Bronchial epithelial cell (primary cell): Measurements from ENCODE around the gene HOXA4. TPM values are rescaled to one million over a fixed set of nuclear protein-coding genes. Genes with fewer than 3 reads are reported as not detected.

Experiments used
- DNase-seq: peaks from one replicate; pipeline ENCODE4 v3.0.0-alpha.2; 2010; ENCODE audit warnings: low read depth
- FAIRE-seq: peaks from 2 replicates; lab custom pipeline; 2011; peaks lifted over from hg19 to GRCh38; lab: Jason Lieb, UNC
- H3K27me3 ChIP-seq: 2 replicates; pipeline ENCODE4 v1.5.1; 2011; ENCODE audit warnings: low read length; ENCODE audit not compliant: control insufficient read depth, insufficient read depth
- H3K36me3 ChIP-seq: 2 replicates; pipeline ENCODE4 v1.5.1; 2011; ENCODE audit warnings: low read length; ENCODE audit not compliant: control insufficient read depth, insufficient read depth
- H3K4me3 ChIP-seq: 2 replicates; pipeline ENCODE4 v1.5.1; 2011; ENCODE audit warnings: mild to moderate bottlenecking, low read depth, low read length, control low read depth
- CTCF ChIP-seq: IDR thresholded peaks from 2 replicates; pipeline ENCODE4 v1.5.1; 2011; ENCODE audit warnings: mild to moderate bottlenecking, moderate library complexity, low read length, control low read depth, inconsistent platforms; ENCODE audit not compliant: insufficient read depth, severe bottlenecking
- total RNA-seq: library from RNA; depleted of rRNA; stranded (reverse); fragments of >200 nt; gene quantifications from 2 replicates; pipeline ENCODE4 v1.2.1, GENCODE V29; 2014

The HOXA4 gene
- total RNA-seq, 1 donor from 2014 or later, result not detected

DNA sequence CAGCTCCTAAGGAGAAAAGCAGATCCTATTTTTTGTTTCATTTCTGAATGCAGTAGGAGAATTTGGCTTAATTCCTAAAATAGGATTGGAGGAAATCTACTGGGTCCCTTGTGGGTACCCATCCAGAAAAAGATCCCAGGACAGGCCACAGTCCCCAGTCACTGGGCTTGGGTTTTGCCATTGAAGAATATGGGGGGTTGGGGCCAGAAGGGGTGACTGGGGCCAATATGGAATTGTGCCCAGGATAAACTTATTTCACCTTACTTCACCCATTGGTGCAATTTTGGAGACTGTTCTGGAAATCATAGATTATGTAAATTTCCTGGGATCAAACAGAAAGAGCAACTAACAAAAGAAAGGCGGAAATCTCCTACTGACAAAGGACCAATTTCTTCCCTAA lies 7.9 kb upstream of the HOXA4 start:
- FAIRE-seq (no peak), DNase-seq (no peak)
- Histone ChIP-seq H3K36me3 (no peaks in the 10 kb centered on the region), H3K27me3 (peaks cover 72% of the 10 kb centered on the region), H3K4me3 (no peak overlapping the region)
- TF ChIP-seq CTCF, result no peak

GRCh38 chr7:27137640-27138315 lies 7.2 kb upstream of the HOXA4 start:
- H3K27me3 ChIP-seq, result peaks cover 68% of the 10 kb centered on the region
- no peak overlapping the region for H3K4me3 ChIP-seq
- DNase-seq (no peak), FAIRE-seq (no peak)
- H3K36me3 ChIP-seq, result no peaks in the 10 kb centered on the region
- no peak for TF ChIP-seq CTCF

DNA sequence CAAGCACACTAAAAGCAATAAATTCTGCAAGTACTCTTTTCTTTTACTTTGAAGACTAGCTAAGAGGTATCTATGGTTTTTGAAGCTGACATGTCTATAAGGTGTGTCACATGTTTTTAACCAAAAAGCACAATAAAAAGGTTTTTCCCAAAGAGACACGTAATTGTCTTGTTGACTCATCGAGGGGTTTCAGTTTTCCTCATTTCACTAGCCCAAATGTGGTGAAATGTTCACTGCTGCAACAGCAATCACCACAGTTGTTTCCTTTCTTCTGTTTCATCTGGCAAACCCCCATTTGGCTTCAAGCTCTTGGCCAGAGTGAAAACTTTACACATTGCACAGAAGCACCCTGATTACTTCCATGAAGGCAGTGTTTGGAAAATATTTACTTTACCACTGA lies 3.8 kb upstream of the HOXA4 start:
- no peak for FAIRE-seq
- no peak for TF ChIP-seq CTCF
- DNase-seq, result no peak
- H3K4me3 ChIP-seq, result no peak overlapping the region
- peaks cover 57% of the 10 kb centered on the region for H3K27me3 ChIP-seq
- H3K36me3 ChIP-seq, result no peaks in the 10 kb centered on the region

GRCh38 chr7:27133409-27134231 lies 3.1 kb upstream of the HOXA4 start:
- Histone ChIP-seq H3K36me3 (no peaks in the 10 kb centered on the region), H3K27me3 (peaks cover 58% of the 10 kb centered on the region), H3K4me3 (no peak overlapping the region)
- DNase-seq (no peak), FAIRE-seq (no peak)
- TF ChIP-seq CTCF, result no peak

GRCh38 chr7:27132978-27133377 lies 2.4 kb upstream of the HOXA4 start:
- no peak for FAIRE-seq
- H3K36me3 ChIP-seq, result no peaks in the 10 kb centered on the region
- peaks cover 58% of the 10 kb centered on the region for H3K27me3 ChIP-seq
- TF ChIP-seq CTCF, result no peak
- H3K4me3 ChIP-seq, result no peak overlapping the region
- no peak for DNase-seq

GRCh38 chr7:27132214-27132613 lies 1.7 kb upstream of the HOXA4 start:
- H3K27me3 ChIP-seq, result peaks cover 60% of the 10 kb centered on the region
- H3K36me3 ChIP-seq, result no peaks in the 10 kb centered on the region
- no peak for DNase-seq
- no peak for FAIRE-seq
- TF ChIP-seq CTCF, result no peak
- H3K4me3 ChIP-seq, result no peak overlapping the region
